ENCODE data around the gene TFCP2.

DNA sequence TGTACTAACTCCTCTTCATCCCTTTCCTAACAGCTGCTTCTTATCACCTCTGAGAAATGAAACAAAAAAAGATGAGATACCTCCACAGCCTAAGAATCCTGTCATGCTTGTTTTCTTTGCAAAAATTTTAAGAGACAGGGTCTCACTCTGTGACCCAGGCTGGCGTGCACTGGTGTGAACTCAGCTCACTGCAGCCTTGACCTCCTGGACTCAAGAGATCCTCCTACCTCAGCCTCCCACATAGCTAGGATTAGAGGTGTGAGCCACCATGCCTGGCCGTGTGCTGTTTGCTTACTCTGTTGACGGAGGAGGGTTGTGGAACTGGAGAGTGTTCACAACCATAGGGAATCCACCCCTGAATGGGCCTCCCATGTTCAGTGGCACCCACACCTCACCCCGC, 105.7 kb downstream of the TFCP2 start:
- TF ChIP-seq CTCF (IDR thresholded peaks at IDR 0.05) (no peak), POLR2A (IDR thresholded peaks at IDR 0.05) (no peak), EP300 (IDR thresholded peaks at IDR 0.05) (no peak)
